Neural cell (in vitro differentiated cells): ENCODE results near the gene EPHA4. TPM values are rescaled to one million over a fixed set of nuclear protein-coding genes. Genes with fewer than 3 reads are reported as not detected.

Experiments used
- H2AFZ ChIP-seq: fragments of 200-600, 300-800 bp; sonication (generic), shearing (Covaris generic); 2 replicates; pipeline ENCODE4 v1.6.0; 2014; ENCODE audit warnings: low read depth, mild to moderate bottlenecking, antibody characterized with exemption, low read length, moderate library complexity
- H3F3A ChIP-seq: fragments of 200-600 bp; shearing (Covaris generic); 2 replicates; pipeline ENCODE4 v1.6.1; 2016; ENCODE audit warnings: mild to moderate bottlenecking, moderate library complexity, mixed read lengths, antibody characterized with exemption, low read length; ENCODE audit not compliant: insufficient read depth, poor library complexity, severe bottlenecking
- H3K27ac ChIP-seq: fragments of 200-600, 300-800 bp; sonication (generic), shearing (Covaris generic); 2 replicates; pipeline ENCODE4 v1.5.1; 2014; ENCODE audit warnings: mild to moderate bottlenecking, low read length, moderate library complexity
- H3K27me3 ChIP-seq: fragments of 300-800, 200-600 bp; sonication (generic), shearing (Covaris generic); 2 replicates; pipeline ENCODE4 v1.6.0; 2014; ENCODE audit warnings: mild to moderate bottlenecking, low read depth, low read length, moderate library complexity; ENCODE audit not compliant: insufficient read depth
- H3K36me3 ChIP-seq: fragments of 300-800, 200-600 bp; sonication (generic), shearing (Covaris generic); 2 replicates; pipeline ENCODE4 v1.5.1; 2014; ENCODE audit warnings: mild to moderate bottlenecking, antibody characterized with exemption, low read length, moderate library complexity; ENCODE audit not compliant: insufficient read depth
- H3K4me2 ChIP-seq: fragments of 300-800, 200-600 bp; sonication (generic), shearing (Covaris generic); 2 replicates; pipeline ENCODE4 v1.6.0; 2014; ENCODE audit warnings: mild to moderate bottlenecking, low read length
- H3K4me3 ChIP-seq: fragments of 300-800, 200-600 bp; sonication (generic), shearing (Covaris generic); 2 replicates; pipeline ENCODE4 v1.5.1; 2014; ENCODE audit warnings: mild to moderate bottlenecking, low read length, moderate library complexity
- H3K79me2 ChIP-seq: fragments of 200-600 bp; shearing (Covaris generic); replicated peaks from 2 replicates; pipeline ENCODE4 v1.6.0; 2014; ENCODE audit warnings: mild to moderate bottlenecking, low read length, moderate library complexity; ENCODE audit not compliant: insufficient read depth
- H3K9ac ChIP-seq: fragments of 300-800, 200-600 bp; sonication (generic), shearing (Covaris generic); 2 replicates; pipeline ENCODE4 v1.6.1; 2016; ENCODE audit warnings: mild to moderate bottlenecking, low read length, mixed read lengths
- H3K9me2 ChIP-seq: fragments of 200-600 bp; shearing (Covaris generic); 2 replicates; pipeline ENCODE4 v1.6.1; 2016; ENCODE audit warnings: mild to moderate bottlenecking, low read length, mixed read lengths; ENCODE audit not compliant: insufficient read depth
- H3K9me3 ChIP-seq: fragments of 200-600, 300-800 bp; sonication (generic), shearing (Covaris generic); 2 replicates; pipeline ENCODE4 v1.6.1; 2016; ENCODE audit warnings: mild to moderate bottlenecking, mixed run types, low read length, moderate library complexity, mixed read lengths
- H4K20me1 ChIP-seq: fragments of 200-600 bp; shearing (Covaris generic); 2 replicates; pipeline ENCODE4 v1.6.1; 2016; ENCODE audit warnings: mild to moderate bottlenecking, mixed run types; ENCODE audit not compliant: insufficient read depth
- EP300 ChIP-seq: fragments of 450-650 bp; conservative IDR thresholded peaks from 2 replicates; pipeline ENCODE4 v1.6.1; 2014; ENCODE audit warnings: antibody characterized with exemption, mild to moderate bottlenecking, moderate library complexity; ENCODE audit not compliant: poor library complexity, severe bottlenecking
- EZH2 ChIP-seq: fragments of 200-600, 300-800 bp; shearing (Covaris generic), sonication (generic); IDR thresholded peaks from 2 replicates; pipeline ENCODE4 v1.6.1; 2014; ENCODE audit warnings: antibody characterized with exemption, low read length, borderline replicate concordance, mild to moderate bottlenecking; ENCODE audit not compliant: insufficient read depth, poor library complexity, severe bottlenecking
- MXI1 ChIP-seq: fragments of 450-650 bp; conservative IDR thresholded peaks from 2 replicates; pipeline ENCODE4 v1.6.1; 2014; ENCODE audit warnings: antibody characterized with exemption, mild to moderate bottlenecking; ENCODE audit not compliant: poor library complexity, severe bottlenecking
- POLR2AphosphoS5 ChIP-seq: IDR thresholded peaks from 2 replicates; pipeline ENCODE4 v1.6.1; 2012
- RAD21 ChIP-seq: fragments of 450-650 bp; conservative IDR thresholded peaks from 2 replicates; pipeline ENCODE4 v1.6.1; 2014; ENCODE audit warnings: antibody characterized with exemption, mild to moderate bottlenecking, moderate library complexity
- SMC3 ChIP-seq: fragments of 450-650 bp; conservative IDR thresholded peaks from 2 replicates; pipeline ENCODE4 v1.6.1; 2014; ENCODE audit warnings: antibody characterized with exemption, mild to moderate bottlenecking, moderate library complexity; ENCODE audit not compliant: poor library complexity
- TAF1 ChIP-seq: IDR thresholded peaks from 2 replicates; pipeline ENCODE4 v1.6.1; 2012; ENCODE audit warnings: low read depth
- polyA plus RNA-seq: library from polyadenylated mRNA; depleted of rRNA; stranded (reverse); fragments of >200 nt; gene quantifications from 2 replicates; pipeline ENCODE4 v1.2.3, GENCODE V29; 2014
- TF ChIP-seq, protein P1 (sequence below): fragments of 450-650 bp; IDR thresholded peaks from 2 replicates; pipeline ENCODE4 v1.5.1; 2014; ENCODE audit warnings: antibody characterized with exemption, mild to moderate bottlenecking, moderate library complexity; ENCODE audit not compliant: poor library complexity, severe bottlenecking
- TF ChIP-seq, protein P2 (sequence below): IDR thresholded peaks from 2 replicates; pipeline ENCODE4 v1.6.1; 2012; ENCODE audit warnings: borderline replicate concordance

EPHA4 gene
- polyA plus RNA-seq, 1 donor from 2014 or later: 71.1 TPM

DNA sequence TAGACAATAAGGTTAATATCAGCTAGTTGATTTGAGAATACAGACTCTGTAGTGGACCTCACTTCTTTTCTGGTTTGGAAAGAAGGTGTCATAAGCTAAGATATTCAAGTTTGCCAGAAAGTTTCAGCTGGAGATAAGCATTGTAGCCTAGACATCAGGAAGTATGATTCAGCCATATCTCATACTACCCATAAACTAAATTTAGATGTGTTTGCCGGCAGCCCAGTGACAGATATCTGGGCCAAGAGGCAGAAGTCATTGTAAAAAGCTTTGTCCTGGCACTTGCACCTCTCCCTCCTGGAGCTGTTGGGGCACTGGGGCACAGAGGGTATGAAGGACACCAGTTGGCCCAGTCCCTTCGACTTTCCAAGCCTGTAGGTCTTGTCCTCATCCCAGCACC, 128.0 kb downstream of the EPHA4 start:
- TF ChIP-seq RAD21 (no peak), MXI1 (no peak), POLR2AphosphoS5 (no peak), TAF1 (no peak), SMC3 (no peak), EP300 (no peak), EZH2 (no peak)
- TF ChIP-seq, protein P1, sequence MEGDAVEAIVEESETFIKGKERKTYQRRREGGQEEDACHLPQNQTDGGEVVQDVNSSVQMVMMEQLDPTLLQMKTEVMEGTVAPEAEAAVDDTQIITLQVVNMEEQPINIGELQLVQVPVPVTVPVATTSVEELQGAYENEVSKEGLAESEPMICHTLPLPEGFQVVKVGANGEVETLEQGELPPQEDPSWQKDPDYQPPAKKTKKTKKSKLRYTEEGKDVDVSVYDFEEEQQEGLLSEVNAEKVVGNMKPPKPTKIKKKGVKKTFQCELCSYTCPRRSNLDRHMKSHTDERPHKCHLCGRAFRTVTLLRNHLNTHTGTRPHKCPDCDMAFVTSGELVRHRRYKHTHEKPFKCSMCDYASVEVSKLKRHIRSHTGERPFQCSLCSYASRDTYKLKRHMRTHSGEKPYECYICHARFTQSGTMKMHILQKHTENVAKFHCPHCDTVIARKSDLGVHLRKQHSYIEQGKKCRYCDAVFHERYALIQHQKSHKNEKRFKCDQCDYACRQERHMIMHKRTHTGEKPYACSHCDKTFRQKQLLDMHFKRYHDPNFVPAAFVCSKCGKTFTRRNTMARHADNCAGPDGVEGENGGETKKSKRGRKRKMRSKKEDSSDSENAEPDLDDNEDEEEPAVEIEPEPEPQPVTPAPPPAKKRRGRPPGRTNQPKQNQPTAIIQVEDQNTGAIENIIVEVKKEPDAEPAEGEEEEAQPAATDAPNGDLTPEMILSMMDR: no peak
- TF ChIP-seq, protein P2, sequence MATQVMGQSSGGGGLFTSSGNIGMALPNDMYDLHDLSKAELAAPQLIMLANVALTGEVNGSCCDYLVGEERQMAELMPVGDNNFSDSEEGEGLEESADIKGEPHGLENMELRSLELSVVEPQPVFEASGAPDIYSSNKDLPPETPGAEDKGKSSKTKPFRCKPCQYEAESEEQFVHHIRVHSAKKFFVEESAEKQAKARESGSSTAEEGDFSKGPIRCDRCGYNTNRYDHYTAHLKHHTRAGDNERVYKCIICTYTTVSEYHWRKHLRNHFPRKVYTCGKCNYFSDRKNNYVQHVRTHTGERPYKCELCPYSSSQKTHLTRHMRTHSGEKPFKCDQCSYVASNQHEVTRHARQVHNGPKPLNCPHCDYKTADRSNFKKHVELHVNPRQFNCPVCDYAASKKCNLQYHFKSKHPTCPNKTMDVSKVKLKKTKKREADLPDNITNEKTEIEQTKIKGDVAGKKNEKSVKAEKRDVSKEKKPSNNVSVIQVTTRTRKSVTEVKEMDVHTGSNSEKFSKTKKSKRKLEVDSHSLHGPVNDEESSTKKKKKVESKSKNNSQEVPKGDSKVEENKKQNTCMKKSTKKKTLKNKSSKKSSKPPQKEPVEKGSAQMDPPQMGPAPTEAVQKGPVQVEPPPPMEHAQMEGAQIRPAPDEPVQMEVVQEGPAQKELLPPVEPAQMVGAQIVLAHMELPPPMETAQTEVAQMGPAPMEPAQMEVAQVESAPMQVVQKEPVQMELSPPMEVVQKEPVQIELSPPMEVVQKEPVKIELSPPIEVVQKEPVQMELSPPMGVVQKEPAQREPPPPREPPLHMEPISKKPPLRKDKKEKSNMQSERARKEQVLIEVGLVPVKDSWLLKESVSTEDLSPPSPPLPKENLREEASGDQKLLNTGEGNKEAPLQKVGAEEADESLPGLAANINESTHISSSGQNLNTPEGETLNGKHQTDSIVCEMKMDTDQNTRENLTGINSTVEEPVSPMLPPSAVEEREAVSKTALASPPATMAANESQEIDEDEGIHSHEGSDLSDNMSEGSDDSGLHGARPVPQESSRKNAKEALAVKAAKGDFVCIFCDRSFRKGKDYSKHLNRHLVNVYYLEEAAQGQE: no peak
- Histone ChIP-seq H3K27me3 (no peaks in the 10 kb centered on the region), H4K20me1 (no peaks in the 10 kb centered on the region), H3K9me2 (no peaks in the 10 kb centered on the region), H3K4me2 (no peak overlapping the region), H3K9me3 (no peaks in the 10 kb centered on the region), H3K36me3 (no peaks in the 10 kb centered on the region), H2AFZ (no peak overlapping the region), H3K79me2 (no peaks in the 10 kb centered on the region), H3K9ac (no peak overlapping the region), H3F3A (peaks cover 2% of the 10 kb centered on the region), H3K27ac (no peak overlapping the region), H3K4me3 (no peak overlapping the region)

DNA sequence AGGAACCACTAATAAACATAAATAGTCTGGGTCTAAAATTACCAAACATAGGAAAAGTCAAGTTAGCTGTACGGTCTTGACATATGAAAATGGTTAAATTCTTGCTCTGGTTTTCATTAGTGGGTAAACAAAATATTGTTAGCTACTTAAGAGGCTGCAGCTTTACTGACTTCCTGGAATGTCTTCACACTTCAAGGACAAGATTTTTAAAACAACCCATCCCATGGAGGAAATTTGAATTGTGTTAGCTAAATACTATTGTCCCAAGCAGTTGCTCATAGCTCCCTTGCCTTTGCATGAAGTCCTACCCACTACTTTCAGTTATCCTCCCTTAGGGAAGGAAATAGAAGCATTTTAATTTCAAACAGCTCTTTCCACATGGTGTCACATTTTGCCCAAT, 128.5 kb downstream of the EPHA4 start:
- peaks cover 2% of the 10 kb centered on the region for H3F3A ChIP-seq
- H3K27ac ChIP-seq: no peak overlapping the region
- no peaks in the 10 kb centered on the region for H3K9me3 ChIP-seq
- no peaks in the 10 kb centered on the region for H3K27me3 ChIP-seq
- H3K9me2 ChIP-seq: no peaks in the 10 kb centered on the region
- H3K79me2 ChIP-seq: no peaks in the 10 kb centered on the region
- H4K20me1 ChIP-seq: no peaks in the 10 kb centered on the region
- no peak overlapping the region for H3K4me3 ChIP-seq
- H2AFZ ChIP-seq: no peak overlapping the region
- H3K9ac ChIP-seq: no peak overlapping the region
- no peak overlapping the region for H3K4me2 ChIP-seq
- H3K36me3 ChIP-seq: no peaks in the 10 kb centered on the region
- TF ChIP-seq POLR2AphosphoS5: no peak
- TF ChIP-seq, protein P2: no peak
- TF ChIP-seq TAF1: no peak
